ENCODE data around the gene FRRS1L. TPM values are rescaled to one million over a fixed set of nuclear protein-coding genes. Genes with fewer than 3 reads are reported as not detected.

Gene FRRS1L
- total RNA-seq, 4 donors from 2014 or later = 0.40 to 0.96 (median 0.64) TPM; not detected in 1

DNA sequence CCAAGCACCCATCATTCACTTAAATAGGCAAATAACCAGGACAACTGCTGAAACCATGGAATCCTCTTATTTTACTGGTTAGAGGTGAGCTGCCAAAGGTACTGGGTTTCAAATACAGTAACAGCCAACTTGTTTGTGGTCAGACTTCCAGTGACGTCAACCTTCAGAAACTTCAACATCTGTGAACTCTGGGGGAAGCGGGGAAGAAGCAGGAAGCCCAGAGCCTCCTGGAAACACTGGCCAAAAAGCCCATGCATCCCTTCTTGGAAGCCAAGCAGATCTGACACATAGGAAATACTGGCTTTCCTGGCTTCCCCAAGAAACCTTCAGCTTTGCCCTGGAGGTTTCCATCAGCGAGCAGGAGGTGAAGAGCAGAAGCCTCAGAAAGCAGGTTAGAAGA is 4.9 kb upstream of the FRRS1L start:
- no peak for DNase-seq
- no peak overlapping the region for H3K4me3 ChIP-seq
- TF ChIP-seq EP300 (IDR thresholded peaks at IDR 0.05; ENCODE audit: low read depth) (no peak), POLR2AphosphoS5 (IDR thresholded peaks at IDR 0.05) (no peak), POLR2A (IDR thresholded peaks at IDR 0.05) (no peak), CTCF (IDR thresholded peaks at IDR 0.05) (no peak)
- no peaks in the 10 kb centered on the region for H3K4me1 ChIP-seq
- no peaks in the 10 kb centered on the region for H3K36me3 ChIP-seq
- no peak overlapping the region for H3K27ac ChIP-seq
- H3K27me3 ChIP-seq = peaks cover 41% of the 10 kb centered on the region
- intact Hi-C loops (cut with DNase I; ENCODE audit: low total_unique reads) = no loop called here
- in situ Hi-C loops (cut with MboI; ENCODE audit: low pct_ligation_motif_present in 1 of 4, low pct_unique_long_range_greater_than_20kb in 1 of 4, low sequenced_read_pairs in 3 of 4) = no loop called here
- H3K9me3 ChIP-seq = no peaks in the 10 kb centered on the region
- WGBS, 2 donors (ENCODE audit: low coverage in 1 of 2) = 82 to 100% methylated on average over 1 to 3 of the region's 3 CpGs

DNA sequence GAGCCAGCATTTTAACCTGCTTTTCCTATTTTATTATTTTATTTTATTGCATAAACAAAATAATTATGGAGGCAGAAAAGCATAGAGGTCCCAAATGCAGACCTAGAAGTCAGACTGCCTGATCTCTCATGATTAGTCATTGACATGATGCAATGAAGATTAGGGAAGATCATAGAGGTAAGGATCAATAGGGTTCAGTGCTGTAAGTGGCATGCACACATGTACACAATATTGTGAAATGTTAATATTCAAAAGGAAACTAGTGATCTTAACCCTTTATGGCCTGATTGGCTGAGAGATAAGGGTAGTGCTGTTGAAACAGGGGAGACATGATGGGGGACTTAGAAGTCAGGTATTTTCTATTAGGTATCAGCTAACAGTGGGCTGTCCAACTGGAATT is 1.1 kb upstream of the FRRS1L start:
- no peak for DNase-seq
- no peaks in the 10 kb centered on the region for H3K36me3 ChIP-seq
- in situ Hi-C loops (cut with MboI; ENCODE audit: low pct_ligation_motif_present in 1 of 4, low pct_unique_long_range_greater_than_20kb in 1 of 4, low sequenced_read_pairs in 3 of 4) (no loop called here), intact Hi-C loops (cut with DNase I; ENCODE audit: low total_unique reads) (no loop called here)
- H3K4me3 ChIP-seq = no peak overlapping the region
- peaks cover 55% of the 10 kb centered on the region for H3K27me3 ChIP-seq
- H3K27ac ChIP-seq = no peak overlapping the region
- no peaks in the 10 kb centered on the region for H3K4me1 ChIP-seq
- no peaks in the 10 kb centered on the region for H3K9me3 ChIP-seq
- no peak for TF ChIP-seq CTCF (IDR thresholded peaks at IDR 0.05)
- no peak for TF ChIP-seq EP300 (IDR thresholded peaks at IDR 0.05; ENCODE audit: low read depth)
- no peak for TF ChIP-seq POLR2A (IDR thresholded peaks at IDR 0.05)
- no peak for TF ChIP-seq POLR2AphosphoS5 (IDR thresholded peaks at IDR 0.05)

DNA sequence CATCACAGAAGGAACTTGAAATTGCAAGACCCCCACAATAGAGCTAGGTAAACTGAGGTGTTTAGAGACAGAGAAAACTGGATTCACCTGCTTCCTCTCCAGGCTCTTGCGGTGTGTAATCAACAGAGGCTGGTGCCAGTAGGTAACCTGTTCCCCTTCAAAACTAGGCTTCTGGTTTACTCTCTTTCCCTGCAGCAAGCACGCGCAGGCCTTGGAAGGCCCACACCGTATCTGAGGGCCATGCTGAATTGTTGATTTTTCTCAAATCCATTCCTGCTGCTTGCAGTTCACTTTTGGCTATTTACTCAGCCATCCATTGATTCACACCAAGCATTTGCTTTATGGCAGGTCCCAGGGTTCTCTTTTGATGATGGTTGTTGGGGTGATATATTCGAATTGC is 667 bp upstream of the FRRS1L start:
- intact Hi-C loops (cut with DNase I; ENCODE audit: low total_unique reads) = no loop called here
- H3K27ac ChIP-seq = no peak overlapping the region
- H3K9me3 ChIP-seq = no peaks in the 10 kb centered on the region
- in situ Hi-C loops (cut with MboI; ENCODE audit: low pct_ligation_motif_present in 1 of 4, low pct_unique_long_range_greater_than_20kb in 1 of 4, low sequenced_read_pairs in 3 of 4) = no loop called here
- H3K36me3 ChIP-seq = no peaks in the 10 kb centered on the region
- no peak overlapping the region for H3K4me3 ChIP-seq
- peaks cover 55% of the 10 kb centered on the region for H3K27me3 ChIP-seq
- TF ChIP-seq EP300 (IDR thresholded peaks at IDR 0.05; ENCODE audit: low read depth) = no peak
- TF ChIP-seq CTCF (IDR thresholded peaks at IDR 0.05) = no peak
- TF ChIP-seq POLR2A (IDR thresholded peaks at IDR 0.05) = no peak
- TF ChIP-seq POLR2AphosphoS5 (IDR thresholded peaks at IDR 0.05) = no peak
- no peak for DNase-seq
- H3K4me1 ChIP-seq = no peaks in the 10 kb centered on the region
- 86 to 88% methylated on average over 1 to 5 of the region's 5 CpGs for WGBS, 2 donors (ENCODE audit: low coverage in 1 of 2)

DNA sequence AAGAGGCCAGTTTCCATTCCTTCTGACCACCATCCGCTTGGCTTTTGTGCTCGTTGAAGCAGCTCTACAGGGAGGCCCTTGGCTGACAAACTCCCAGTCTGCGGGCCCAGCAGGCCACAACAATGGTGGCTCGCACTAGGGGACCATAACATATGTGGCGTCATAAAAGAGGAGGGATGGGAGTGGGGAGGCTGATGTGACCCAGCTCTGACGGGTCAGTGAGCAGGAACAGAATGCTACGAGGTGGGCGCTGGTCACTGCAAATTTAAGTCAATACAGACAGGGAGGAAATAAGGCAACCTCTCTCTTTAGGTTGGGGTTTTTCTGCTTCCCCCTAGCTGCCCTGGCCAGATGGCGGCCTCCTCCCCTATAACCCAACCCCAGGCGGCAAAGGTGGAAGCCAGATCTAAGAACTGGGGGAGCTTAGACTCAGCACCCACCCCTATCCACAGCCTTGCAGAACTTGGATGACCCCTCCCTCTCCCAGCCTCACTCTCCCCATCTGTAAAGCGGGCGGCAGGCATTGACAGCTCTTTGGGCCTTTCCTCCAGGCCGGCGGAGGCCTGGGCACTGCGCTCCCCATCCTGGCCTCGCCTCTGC is 778 bp downstream of the FRRS1L start:
- in situ Hi-C loops (cut with MboI; ENCODE audit: low pct_ligation_motif_present in 1 of 4, low pct_unique_long_range_greater_than_20kb in 1 of 4, low sequenced_read_pairs in 3 of 4) (no loop called here), intact Hi-C loops (cut with DNase I; ENCODE audit: low total_unique reads) (no loop called here)
- Histone ChIP-seq H3K4me1 (no peaks in the 10 kb centered on the region), H3K27me3 (peaks cover 55% of the 10 kb centered on the region), H3K36me3 (no peaks in the 10 kb centered on the region), H3K27ac (no peak overlapping the region), H3K4me3 (peak overlapping the region in 1 of 4 donors; percentile 35), H3K9me3 (no peaks in the 10 kb centered on the region)
- DNase-seq = no peak
- WGBS, 2 donors (ENCODE audit: low coverage in 1 of 2) = 88% methylated on average over 16 of the region's 16 CpGs; no CpG with 5 or more reads in 1 of the 2 donors
- TF ChIP-seq POLR2A (IDR thresholded peaks at IDR 0.05) = no peak
- TF ChIP-seq CTCF (IDR thresholded peaks at IDR 0.05) = no peak
- no peak for TF ChIP-seq EP300 (IDR thresholded peaks at IDR 0.05; ENCODE audit: low read depth)
- no peak for TF ChIP-seq POLR2AphosphoS5 (IDR thresholded peaks at IDR 0.05)
